ENCODE measurements around the gene CLSTN2.

Gene CLSTN2

DNA sequence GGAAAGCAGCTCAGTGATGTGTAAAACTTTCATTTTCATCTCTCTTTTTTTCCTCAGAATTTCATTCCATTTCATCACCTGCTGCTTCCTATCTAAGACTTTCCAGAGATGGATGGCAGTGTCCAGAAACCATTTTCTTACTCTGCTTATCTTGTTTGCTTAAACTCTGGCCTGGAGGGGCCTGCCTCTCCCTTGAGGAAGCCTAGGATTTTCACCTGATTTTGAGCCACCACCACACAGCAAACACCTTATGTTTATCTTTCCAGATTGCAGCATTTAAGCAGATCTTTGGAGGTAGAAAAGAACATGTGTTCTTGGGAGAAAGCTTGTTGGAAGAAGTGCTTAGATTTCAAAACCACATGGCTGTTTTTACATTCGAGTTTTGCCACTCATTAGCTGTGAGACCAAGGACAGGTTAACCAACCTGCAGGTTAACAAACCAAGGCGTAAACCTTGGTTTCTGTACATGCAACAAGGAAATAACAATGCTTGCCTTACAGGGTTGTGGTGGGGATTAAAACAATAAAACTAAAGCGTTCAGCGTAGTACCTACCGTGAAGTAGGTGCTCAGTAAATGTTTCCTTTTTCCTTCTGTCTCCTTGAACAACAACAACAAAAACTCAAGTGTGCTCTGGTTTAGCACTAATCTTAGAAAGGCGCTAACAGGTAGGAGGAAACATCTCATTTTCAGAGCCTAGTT, 120.3 kb downstream of the CLSTN2 start:
- no peaks in the 10 kb centered on the region for H3K36me3 ChIP-seq
- H3K27ac ChIP-seq: no peak overlapping the region
- no peaks in the 10 kb centered on the region for H3K27me3 ChIP-seq
- H3K4me1 ChIP-seq: no peaks in the 10 kb centered on the region
- intact Hi-C loops (cut with DNase I; ENCODE audit: low total_unique reads): no loop called here
- TF ChIP-seq, protein P1, sequence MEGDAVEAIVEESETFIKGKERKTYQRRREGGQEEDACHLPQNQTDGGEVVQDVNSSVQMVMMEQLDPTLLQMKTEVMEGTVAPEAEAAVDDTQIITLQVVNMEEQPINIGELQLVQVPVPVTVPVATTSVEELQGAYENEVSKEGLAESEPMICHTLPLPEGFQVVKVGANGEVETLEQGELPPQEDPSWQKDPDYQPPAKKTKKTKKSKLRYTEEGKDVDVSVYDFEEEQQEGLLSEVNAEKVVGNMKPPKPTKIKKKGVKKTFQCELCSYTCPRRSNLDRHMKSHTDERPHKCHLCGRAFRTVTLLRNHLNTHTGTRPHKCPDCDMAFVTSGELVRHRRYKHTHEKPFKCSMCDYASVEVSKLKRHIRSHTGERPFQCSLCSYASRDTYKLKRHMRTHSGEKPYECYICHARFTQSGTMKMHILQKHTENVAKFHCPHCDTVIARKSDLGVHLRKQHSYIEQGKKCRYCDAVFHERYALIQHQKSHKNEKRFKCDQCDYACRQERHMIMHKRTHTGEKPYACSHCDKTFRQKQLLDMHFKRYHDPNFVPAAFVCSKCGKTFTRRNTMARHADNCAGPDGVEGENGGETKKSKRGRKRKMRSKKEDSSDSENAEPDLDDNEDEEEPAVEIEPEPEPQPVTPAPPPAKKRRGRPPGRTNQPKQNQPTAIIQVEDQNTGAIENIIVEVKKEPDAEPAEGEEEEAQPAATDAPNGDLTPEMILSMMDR (IDR thresholded peaks at IDR 0.05): no peak
- no peak overlapping the region for H3K4me3 ChIP-seq
- no peak for DNase-seq
- H3K9me3 ChIP-seq: no peaks in the 10 kb centered on the region

DNA sequence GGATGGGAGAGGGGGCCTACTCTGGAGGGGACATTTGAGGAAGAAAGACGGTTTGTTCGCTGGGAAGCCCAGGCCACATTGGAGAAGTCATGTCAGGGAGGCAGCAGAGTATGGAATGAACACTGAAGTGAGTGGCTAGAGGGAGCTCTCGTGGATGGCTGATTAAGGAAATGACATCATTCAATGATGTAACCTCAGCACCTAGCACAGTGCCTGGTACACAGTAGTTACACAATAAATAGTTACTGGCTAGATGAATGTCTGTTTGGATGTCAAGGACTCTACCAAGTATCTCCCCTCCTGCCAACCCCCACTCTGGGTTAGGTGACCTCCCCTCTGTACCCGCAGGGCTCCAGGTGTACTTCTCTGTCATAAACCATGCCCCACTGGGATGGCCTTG, 121.1 kb downstream of the CLSTN2 start:
- no peak overlapping the region for H3K27ac ChIP-seq
- H3K4me3 ChIP-seq: no peak overlapping the region
- H3K9me3 ChIP-seq: no peaks in the 10 kb centered on the region
- no peak for DNase-seq
- intact Hi-C loops (cut with DNase I; ENCODE audit: low total_unique reads): no loop called here
- H3K27me3 ChIP-seq: no peaks in the 10 kb centered on the region
- H3K4me1 ChIP-seq: no peaks in the 10 kb centered on the region
- no peaks in the 10 kb centered on the region for H3K36me3 ChIP-seq
- TF ChIP-seq, protein P1 (IDR thresholded peaks at IDR 0.05): no peak

DNA sequence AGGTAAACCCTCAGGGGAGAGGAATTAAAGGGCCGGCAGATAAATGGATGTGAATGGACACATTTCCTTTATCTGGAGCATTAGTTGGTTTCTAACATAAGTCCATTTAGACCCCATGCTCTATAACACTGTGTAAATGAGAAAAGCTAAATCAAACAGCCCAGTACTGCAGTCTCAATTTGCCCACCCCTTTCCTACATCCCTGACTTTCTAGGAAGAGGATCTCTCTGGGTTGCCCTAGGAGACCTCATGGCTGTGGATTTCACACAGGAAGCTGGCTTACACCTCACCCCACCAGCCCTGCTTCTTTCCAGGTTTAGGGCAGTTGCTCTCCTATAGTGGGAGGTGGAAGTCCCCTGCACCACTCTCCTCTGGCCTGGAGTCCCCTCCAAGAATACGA, 126.2 kb downstream of the CLSTN2 start:
- Histone ChIP-seq H3K4me3 (no peak overlapping the region), H3K27me3 (no peaks in the 10 kb centered on the region), H3K4me1 (no peaks in the 10 kb centered on the region), H3K36me3 (no peaks in the 10 kb centered on the region), H3K27ac (no peak overlapping the region), H3K9me3 (no peaks in the 10 kb centered on the region)
- intact Hi-C loops (cut with DNase I; ENCODE audit: low total_unique reads): no loop called here
- TF ChIP-seq, protein P1 (IDR thresholded peaks at IDR 0.05): no peak
- no peak for DNase-seq

DNA sequence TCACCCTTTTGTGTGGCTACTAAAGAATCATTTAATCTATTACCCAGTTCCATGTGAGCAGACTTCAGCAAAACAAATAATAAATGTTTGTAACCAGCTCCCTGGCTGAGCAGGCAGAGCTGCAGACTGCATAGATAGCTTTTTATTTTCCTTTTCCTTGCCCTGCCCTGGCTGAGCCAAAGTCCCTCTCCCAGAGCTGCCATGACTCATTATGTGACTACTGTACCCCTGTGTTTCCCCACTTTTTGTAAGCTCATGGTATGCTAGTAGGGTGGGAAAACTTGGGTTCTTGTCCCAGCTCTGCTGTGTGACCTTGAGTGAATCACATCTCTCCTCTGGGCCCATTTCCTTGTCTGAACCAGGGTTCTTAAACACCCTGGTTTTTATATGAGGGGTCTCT, 127.5 kb downstream of the CLSTN2 start:
- intact Hi-C loops (cut with DNase I; ENCODE audit: low total_unique reads): no loop called here
- Histone ChIP-seq H3K4me3 (no peak overlapping the region), H3K27ac (no peak overlapping the region), H3K36me3 (no peaks in the 10 kb centered on the region), H3K27me3 (no peaks in the 10 kb centered on the region), H3K9me3 (no peaks in the 10 kb centered on the region), H3K4me1 (no peaks in the 10 kb centered on the region)
- DNase-seq: no peak
- TF ChIP-seq, protein P1 (IDR thresholded peaks at IDR 0.05): no peak

DNA sequence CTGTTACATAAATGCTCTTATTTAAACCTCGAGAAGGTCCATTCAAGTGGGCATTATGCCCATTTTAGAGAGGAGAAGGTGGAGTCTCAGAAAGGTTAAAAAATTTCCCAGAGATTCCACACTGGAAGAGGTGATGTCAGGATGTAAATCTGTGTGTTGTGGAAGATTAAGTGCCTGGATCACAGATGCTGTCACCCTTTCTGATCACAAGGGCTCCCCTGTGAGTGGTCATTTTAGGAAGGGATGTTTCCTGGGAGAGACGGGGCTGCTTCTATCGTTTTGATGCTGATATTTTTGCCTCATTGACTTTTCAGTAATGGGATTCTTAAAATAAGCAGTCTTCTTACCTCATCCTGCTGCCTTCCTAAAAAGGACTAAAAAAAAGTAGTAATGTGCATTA, 132.5 kb downstream of the CLSTN2 start:
- no peak overlapping the region for H3K4me3 ChIP-seq
- H3K4me1 ChIP-seq: no peaks in the 10 kb centered on the region
- DNase-seq: no peak
- TF ChIP-seq, protein P1 (IDR thresholded peaks at IDR 0.05): no peak
- no peaks in the 10 kb centered on the region for H3K27me3 ChIP-seq
- intact Hi-C loops (cut with DNase I; ENCODE audit: low total_unique reads): no loop called here
- H3K9me3 ChIP-seq: no peaks in the 10 kb centered on the region
- H3K36me3 ChIP-seq: no peaks in the 10 kb centered on the region
- H3K27ac ChIP-seq: no peak overlapping the region

Measured in tibial artery (tissue), 4 donors.